GM18511 (cell line): ENCODE measurements around the gene FAM163B.

Experiments used
- ATAC-seq: cut with Tn5 transposase; IDR thresholded peaks from one replicate; pipeline ENCODE4 v1.9.1; 2021; ENCODE audit warnings: mild to moderate bottlenecking, moderate library complexity; ENCODE audit not compliant: unreplicated experiment

Gene FAM163B

GRCh38 chr9:133584167-133584558 is 25.0 kb downstream of the FAM163B start:
- no peak for ATAC-seq

DNA sequence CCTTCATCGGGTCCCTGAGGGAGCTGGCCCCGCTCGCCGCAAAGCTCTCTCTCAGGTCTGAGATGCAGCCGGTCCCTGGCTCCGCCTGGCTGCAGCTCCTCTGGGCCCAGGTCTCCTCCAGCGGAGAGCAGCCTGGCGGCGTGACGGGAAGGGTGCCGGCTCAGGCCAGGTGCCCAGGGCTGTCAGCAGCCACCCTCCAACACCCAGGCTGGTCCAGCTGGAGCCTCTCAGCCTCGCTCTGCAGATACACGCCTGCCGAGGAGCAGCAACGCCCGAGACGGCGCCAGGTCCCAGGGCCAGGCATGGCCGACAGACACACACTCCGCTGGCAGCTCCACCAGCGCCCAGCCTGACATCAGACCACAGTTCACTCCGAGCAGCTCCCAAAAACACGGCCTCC is 25.6 kb downstream of the FAM163B start:
- ATAC-seq: no peak

DNA sequence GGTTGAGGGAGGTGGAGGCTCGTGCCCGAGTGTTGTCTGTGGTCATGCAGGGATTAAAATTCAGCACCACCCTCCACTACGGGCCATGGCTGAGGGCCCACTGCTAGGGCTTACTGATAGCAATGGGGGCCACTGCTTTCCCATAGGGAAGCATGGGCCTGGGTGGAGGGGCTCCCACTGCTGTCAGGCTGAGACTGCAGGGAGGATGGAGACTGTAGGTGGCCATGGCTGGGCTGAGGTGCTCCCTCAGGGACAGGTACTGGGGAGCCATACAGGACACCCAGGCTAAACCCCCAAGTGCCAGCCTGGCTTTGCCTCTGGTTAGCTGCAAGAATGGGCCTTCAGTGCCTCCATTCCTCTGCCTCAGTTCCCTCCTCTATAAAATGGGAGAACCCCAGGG is 26.1 kb downstream of the FAM163B start:
- ATAC-seq: no peak

- ATAC-seq: no peak
Observed at GRCh38 chr9:133582501-133583045, 26.6 kb downstream of the FAM163B start.

DNA sequence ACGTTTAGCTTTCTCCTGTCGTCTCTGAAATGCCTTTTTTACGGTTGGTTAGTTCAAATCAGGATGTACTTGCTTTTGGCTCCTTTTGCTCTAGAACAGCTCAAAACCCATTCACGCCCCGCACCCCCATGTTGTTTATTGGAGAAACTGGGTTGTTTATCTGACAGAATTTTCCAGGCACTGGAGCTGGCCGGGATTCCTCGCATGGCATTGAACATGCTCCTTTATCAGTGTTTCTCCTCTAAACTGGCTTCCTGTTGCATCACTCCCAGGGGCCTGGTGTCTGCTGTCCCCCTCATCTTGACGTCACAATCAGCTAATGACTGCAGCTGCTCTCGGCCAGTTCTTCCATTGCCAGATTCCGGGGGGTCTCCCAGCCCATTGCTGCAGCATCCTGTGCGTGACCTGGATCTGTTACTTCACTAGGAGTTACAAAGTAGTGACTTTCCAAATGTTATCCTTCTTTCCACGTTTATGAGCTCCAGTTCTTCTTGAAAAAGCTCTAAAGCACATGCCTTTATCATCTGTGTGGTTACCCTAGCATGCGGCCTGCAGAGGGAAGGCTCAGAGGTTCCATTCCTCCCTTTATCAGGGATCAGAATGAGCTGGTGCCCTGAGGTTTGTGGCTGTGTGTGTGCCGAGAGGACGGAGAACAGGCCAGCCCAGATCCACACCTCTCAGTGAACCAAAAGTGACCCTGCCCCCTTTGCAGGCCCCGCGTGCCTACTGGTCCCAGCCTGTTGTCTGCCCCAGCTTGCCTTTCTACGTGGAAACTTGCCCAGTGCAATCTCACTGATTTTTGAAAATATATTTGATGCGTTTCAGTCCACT is 27.5 kb downstream of the FAM163B start:
- no peak for ATAC-seq

GRCh38 chr9:133581011-133581410 is 28.2 kb downstream of the FAM163B start:
- ATAC-seq: no peak

DNA sequence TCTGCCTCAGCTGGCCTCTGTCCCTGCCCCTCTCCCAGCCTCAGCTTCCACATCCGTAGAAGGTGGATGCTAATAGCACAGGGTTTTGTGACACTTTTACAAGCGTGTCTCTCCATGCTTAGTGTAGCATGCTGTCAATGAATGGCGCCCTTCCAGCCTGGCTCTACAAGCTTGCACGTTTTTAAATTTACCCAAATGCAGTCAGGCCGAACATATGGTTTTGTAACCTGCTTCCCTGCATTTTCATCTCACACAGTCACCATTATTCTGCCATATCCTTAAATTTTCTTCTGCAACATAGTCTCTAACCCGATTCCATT is 28.8 kb downstream of the FAM163B start:
- ATAC-seq: no peak

DNA sequence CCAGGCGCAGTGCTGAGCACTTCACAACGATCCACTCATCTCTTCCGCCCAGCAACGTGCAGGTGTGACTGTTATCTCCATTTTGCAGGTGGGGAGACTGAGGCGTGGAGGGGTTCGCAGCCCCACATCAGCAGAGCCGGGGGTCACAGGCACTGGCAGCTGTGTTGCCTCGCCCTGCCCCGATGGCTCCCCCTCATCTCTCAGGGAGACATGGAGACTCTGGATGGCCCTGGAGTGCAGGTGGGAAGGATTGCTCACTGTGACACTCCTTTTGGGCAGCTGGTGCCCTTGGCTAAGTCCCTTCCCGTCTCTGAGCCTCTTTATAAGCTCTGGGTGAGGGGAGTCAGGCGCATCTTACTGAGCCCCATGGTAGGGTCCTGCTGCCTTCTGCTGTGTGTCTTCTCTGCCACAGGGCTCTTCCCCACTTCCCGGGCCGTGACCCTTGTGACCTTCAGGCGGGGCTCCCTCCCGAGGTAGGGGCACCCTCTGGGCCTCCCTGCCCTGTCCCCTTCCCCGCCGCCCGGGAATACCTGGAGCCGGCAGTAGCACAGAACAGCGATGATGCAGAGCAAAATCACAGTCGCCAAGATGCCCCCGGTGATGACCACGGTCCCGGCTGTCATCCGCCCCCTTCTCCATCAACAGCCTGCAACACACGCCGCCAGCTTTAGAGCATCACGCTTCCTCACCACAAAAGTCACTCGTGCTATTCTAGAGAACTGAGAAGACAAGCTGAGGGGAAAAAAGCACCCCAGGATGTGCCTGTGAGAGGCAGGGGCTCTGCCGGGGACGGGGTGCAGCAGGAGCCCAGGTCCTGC is 29.4 kb downstream of the FAM163B start:
- ATAC-seq: no peak

DNA sequence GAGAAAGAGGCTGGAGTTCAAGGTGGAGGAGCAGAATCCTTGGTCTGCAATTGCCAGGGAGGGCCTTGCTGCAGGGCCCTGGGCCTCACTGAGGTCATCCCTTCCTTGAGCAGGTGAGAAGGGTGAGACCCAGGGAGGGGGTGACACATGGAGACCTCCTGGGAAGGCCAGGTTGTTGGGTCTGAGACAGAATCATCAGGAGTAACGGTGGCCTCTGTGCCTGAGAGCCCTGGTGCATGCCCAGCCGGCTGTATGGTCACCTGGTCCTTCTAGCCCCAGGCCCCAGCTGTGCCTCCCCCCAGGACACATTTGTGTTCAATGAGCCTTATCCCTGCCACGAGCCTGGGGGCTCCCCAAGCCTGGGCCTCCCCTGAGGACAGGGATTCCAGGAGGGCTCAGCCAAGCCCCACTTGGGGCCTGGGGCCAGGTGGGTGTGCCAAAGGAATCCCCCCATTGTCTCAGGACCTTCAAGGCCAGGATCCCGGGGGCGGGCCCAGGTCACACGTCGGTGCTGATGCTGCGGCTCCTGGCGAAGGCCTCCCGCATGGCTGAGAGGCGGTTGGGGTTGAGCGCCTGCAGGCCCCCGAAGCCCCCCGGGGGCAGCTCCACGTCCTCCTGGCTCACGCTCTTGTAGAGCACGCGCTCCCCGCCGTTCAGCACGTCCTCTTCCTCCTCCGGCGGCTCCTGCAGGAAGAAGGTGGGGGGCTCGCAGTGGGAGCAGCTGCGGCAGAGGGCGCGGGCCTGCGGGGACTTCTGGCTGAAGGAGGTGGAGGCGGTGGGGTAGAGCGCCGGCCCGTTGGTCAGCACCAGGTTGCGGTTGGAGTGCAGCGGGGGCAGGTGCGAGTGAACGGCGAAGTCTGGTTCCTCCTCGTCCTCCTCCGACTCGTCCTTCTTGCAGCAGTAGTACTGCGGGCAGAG is 30.4 kb downstream of the FAM163B start:
- ATAC-seq: no peak

- no peak for ATAC-seq
Observed at GRCh38 chr9:133577737-133578112, 31.5 kb downstream of the FAM163B start.

DNA sequence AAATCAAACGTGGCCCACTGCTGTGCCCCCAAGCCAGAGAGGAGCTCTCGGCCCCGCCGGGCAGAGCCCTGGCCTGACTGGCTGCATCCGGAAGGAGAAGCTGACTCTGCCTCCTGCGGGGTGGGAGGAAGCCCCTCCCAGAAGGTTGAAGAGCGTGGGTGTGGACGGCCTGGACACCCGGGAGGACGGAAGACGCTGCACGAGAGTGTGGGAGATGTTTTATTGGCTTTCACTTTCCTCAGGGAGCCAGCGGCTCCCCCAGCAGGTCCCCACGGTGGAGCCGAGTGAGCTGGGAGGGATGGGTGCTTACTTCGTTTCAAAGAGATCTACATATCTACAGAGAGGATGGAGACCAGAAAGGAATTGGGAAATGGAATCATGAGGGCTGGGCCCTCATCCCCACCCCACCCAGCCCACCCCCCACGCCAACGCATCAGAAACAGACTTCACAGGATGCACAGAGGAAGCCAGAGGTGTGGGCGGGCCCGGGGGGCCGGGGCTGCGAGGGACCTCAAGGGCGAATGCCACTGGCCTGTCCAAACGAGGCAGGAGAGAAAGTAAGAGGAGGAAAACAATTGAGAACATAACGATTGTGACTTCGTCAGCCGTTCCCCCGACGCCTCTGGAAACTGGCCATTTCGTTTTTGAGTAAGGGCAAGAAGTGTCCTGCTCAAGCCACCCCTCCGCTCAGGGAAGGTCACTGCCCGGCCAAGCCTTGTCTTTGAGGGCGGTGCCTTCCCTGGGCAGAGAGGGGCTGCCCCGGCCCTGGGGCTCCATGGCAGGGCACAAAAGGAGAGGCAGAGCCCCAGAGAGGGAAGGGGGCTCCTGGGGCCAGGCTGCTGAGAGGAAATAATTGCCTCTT is 32.1 kb downstream of the FAM163B start:
- no peak for ATAC-seq

- no peak for ATAC-seq
Observed at GRCh38 chr9:133576031-133576874, 32.9 kb downstream of the FAM163B start.

- no peak for ATAC-seq
Observed at GRCh38 chr9:133575186-133576030, 33.8 kb downstream of the FAM163B start.

DNA sequence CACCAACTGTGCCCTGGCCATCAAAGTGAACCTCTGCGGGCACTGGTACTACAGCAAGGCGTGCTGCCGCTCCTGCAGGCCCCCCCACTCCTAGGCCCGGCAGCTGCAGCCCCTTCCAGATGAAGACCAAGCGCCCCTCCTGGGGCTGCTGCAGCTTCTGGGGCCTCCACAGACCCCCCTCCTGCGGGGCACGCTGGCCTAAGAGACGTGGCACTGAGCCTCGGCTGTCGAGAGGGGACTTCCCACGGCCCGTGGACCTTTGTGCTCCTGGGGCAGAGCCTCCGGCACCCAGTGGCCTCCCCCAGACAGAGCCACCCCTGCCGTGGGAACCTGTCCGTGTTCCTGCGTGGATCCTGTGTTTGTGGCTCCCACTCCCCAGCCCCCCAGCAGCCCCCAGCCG is 34.4 kb downstream of the FAM163B start:
- ATAC-seq: no peak

DNA sequence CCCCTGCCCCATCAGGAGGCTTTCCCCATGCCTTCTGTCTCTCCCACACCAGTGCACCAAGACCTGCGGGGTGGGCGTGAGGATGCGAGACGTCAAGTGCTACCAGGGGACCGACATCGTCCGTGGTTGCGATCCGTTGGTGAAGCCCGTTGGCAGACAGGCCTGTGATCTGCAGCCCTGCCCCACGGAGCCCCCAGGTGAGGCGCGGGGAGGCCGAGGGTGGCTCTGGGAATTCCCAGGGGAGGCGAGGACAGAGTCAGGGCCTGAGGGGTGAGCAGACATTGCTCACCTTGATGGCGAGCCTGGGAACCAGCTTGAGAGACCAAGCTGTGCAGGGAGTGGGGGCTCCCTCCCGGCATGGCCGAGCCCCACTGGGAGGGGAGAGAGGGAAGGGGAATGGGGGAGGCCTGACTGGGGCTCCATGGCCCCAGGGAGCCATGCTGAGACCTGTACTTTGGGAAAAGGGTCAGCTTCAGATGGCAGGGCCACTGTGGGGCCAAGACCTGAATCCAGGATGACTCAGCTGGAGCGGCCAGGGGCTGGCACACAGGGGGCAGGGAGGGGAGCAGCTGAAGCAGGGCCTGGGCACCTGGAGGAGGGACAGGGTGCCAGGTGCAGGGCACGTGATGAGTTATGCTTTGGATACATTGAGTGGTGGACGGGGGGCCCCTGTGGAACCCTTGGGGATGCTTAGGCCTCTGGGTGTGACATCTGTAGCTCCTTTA is 35.2 kb downstream of the FAM163B start:
- no peak for ATAC-seq

GRCh38 chr9:133572821-133573361 is 36.3 kb downstream of the FAM163B start:
- no peak for ATAC-seq

DNA sequence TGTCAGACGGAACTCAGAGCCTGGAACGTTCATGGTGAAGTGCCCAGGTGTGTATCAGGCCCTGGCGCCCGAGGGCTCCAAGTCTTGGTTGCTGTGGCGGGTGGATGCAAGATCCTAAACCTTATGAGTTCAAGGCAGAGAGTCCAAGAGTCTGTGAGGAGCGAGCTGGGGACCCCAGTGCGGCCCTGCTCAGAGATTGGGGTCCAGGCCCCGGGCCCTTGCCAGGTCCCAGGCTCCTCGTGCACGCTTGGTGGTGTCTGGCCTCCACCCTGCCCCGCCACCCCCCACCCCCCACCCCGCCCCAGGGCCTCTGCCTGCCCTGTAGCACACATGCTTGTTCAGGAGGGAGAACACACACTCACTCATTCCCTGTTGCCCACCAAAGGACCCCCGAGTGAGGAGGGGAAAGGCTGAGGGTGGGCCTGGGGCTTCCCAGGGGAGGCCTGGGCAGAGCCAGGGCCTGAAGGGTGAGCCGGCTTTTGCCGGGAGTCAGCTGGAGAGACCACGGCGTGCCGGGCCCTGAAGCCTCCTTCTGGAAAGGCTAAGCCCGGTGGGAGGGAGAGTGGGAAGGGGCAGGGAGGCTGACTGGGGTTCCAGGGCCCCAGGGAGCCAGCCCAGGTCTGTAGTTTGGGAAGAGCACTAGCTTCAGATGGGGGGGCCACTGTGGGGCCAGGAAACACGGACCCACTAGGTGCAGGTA is 37.1 kb downstream of the FAM163B start:
- no peak for ATAC-seq
